GM12878 (cell line): ENCODE results near the gene INHBE. TPM values are rescaled to one million over a fixed set of nuclear protein-coding genes. Genes with fewer than 3 reads are reported as not detected.
A peak's percentile ranks its signal among the peaks of the same experiment; 100 is the strongest.

Experiments
- ATAC-seq: fragments of 200-7000 bp; cut with Tn5 transposase; 3 replicates; pipeline ENCODE4 v1.9.1; 2020; ENCODE audit warnings: mild to moderate bottlenecking, moderate library complexity
- BruUV-seq: library from RNA; stranded (reverse); fragments of 400-500 nt; replicated peaks from 2 replicates; lab custom pipeline; 2021; lab: Mats Ljungman, UMichigan
- CTCF ChIA-PET: fragments of 300-600 bp; sonication (Branson Sonifier 250); formaldehyde crosslinking; extraction: SDS; loops from one replicate; lab custom pipeline; 2021; ENCODE audit warnings: inconsistent platforms; lab: Yijun Ruan, JAX
- POLR2A ChIA-PET: fragments of 350-600 bp; formaldehyde crosslinking; extraction: SDS; loops from one replicate; lab custom pipeline; 2021; ENCODE audit warnings: inconsistent platforms; lab: Charles Lee
- RAD21 ChIA-PET: fragments of 300-600 bp; sonication (Branson Sonifier 250); formaldehyde crosslinking; loops from one replicate; lab custom pipeline; 2023; ENCODE audit warnings: antibody characterized with exemption; ENCODE audit not compliant: unreplicated experiment; lab: Charles Lee
- SMC1A ChIA-PET: fragments of 300-600 bp; sonication (Branson Sonifier 250); formaldehyde crosslinking; loops from one replicate; lab custom pipeline; 2023; ENCODE audit not compliant: unreplicated experiment, uncharacterized antibody; lab: Charles Lee
- DNase-seq: peaks from one replicate; pipeline ENCODE4 v3.0.0-alpha.2; 2011; ENCODE audit warnings: low read depth, low spot score
- FAIRE-seq: peaks from 3 replicates; lab custom pipeline; 2011; peaks lifted over from hg19 to GRCh38; lab: Jason Lieb, UNC
- H2AFZ ChIP-seq: 2 replicates; pipeline ENCODE4 v1.6.0; 2011; ENCODE audit warnings: low read depth, low read length, control low read depth; ENCODE audit not compliant: control insufficient read depth
- H3K27ac ChIP-seq: 2 replicates; pipeline ENCODE4 v1.5.1; 2011; ENCODE audit warnings: control low read depth; ENCODE audit not compliant: control insufficient read depth, insufficient read depth
- H3K27me3 ChIP-seq, 2 experiments: replicated peaks in 1 of 2; 2 replicates each; pipeline versions ENCODE4 v1.6.0 to v1.6.1; 2011; ENCODE audit warnings: low read length in 1 of 2; ENCODE audit not compliant: control insufficient read depth in 2 of 2, insufficient read depth in 2 of 2
- H3K36me3 ChIP-seq, 2 experiments: 2 replicates each; pipeline ENCODE4 v1.5.1; 2011; ENCODE audit warnings: low read length in 1 of 2; ENCODE audit not compliant: control insufficient read depth in 2 of 2, insufficient read depth in 2 of 2
- H3K4me1 ChIP-seq: 2 replicates; pipeline ENCODE4 v1.6.1; 2011; ENCODE audit warnings: mild to moderate bottlenecking, low read length, moderate library complexity, mixed read lengths; ENCODE audit not compliant: control insufficient read depth, insufficient read depth
- H3K4me2 ChIP-seq: 2 replicates; pipeline ENCODE4 v1.6.0; 2011; ENCODE audit warnings: control low read depth; ENCODE audit not compliant: control insufficient read depth, insufficient read depth
- H3K4me3 ChIP-seq: fragments of 200-600 bp; sonication (generic); 2 replicates; pipeline ENCODE4 v1.5.1; 2016
- H3K79me2 ChIP-seq: 2 replicates; pipeline ENCODE4 v1.6.0; 2011; ENCODE audit warnings: low read length; ENCODE audit not compliant: control insufficient read depth, insufficient read depth
- H3K9ac ChIP-seq: 2 replicates; pipeline ENCODE4 v1.8.0; 2011; ENCODE audit warnings: low read length, control low read depth, mixed read lengths; ENCODE audit not compliant: control insufficient read depth, insufficient read depth
- H3K9me3 ChIP-seq: replicated peaks from 3 replicates; pipeline ENCODE4 v1.5.1; 2011; ENCODE audit warnings: mild to moderate bottlenecking, low read length; ENCODE audit not compliant: control insufficient read depth, insufficient read depth
- H4K20me1 ChIP-seq: 2 replicates; pipeline ENCODE4 v1.6.0; 2011; ENCODE audit not compliant: control insufficient read depth, insufficient read depth
- ATF3 ChIP-seq: IDR thresholded peaks from 2 replicates; pipeline ENCODE4 v1.6.1; 2011; ENCODE audit warnings: low read depth, mild to moderate bottlenecking, low read length, moderate library complexity, borderline replicate concordance; ENCODE audit errors: extremely low read depth
- CHD4 ChIP-seq: fragments of 200-600 bp; sonication (generic); IDR thresholded peaks from 2 replicates; pipeline ENCODE4 v1.6.1; 2016; ENCODE audit warnings: mild to moderate bottlenecking
- WGBS: methylation state at CpG from one replicate; pipeline ENCODE4 v1.1.6; 2016; ENCODE audit warnings: low lambda C conversion rate; ENCODE audit not compliant: insufficient replicate concordance, insufficient coverage; ENCODE audit errors: missing lambda C conversion rate; 5-methylcytosine and 5-hydroxymethylcytosine counted together
- in situ Hi-C: fragments of 300-500 bp; cut with MboI; formaldehyde crosslinking; loops from 9 replicates; pipeline ENCODE4 v1.14.3; 2018; ENCODE audit warnings: mixed read lengths
- intact Hi-C: fragments of 100-400 bp; cut with micrococcal nuclease; formaldehyde crosslinking; loops from one replicate; pipeline ENCODE4 v1.14.2; 2022; ENCODE audit not compliant: unreplicated experiment
- polyA plus RNA-seq, 11 experiments: library from polyadenylated mRNA; depleted of rRNA in 4 of 11; unstranded in 6 of 11; stranded (reverse) in 5 of 11; fragments of >200 nt; fragmentation: Nextera tagmentation in 4 of 11; fragmentation: Illumina TruSeq in 1 of 11; extraction: Ambion mirVana in 4 of 11; extraction: Trizol in 1 of 11; gene quantifications; 1 replicate in 1 of 11; 2 replicates in 10 of 11; pipeline versions ENCODE4 v1.2.1 to v1.2.3, GENCODE V29; 2011 to 2016; ENCODE audit warnings: inconsistent platforms in 2 of 11, missing spikeins in 2 of 11, low read depth in 1 of 11
- total RNA-seq, 4 experiments: library from RNA; depleted of rRNA in 3 of 4; stranded (reverse); fragments of >200 nt in 3 of 4; fragmentation: Illumina TruSeq in 1 of 4; extraction: Trizol in 1 of 4; gene quantifications; 2 replicates each; pipeline versions ENCODE4 v1.2.1 to v1.2.3, GENCODE V29; 2013 to 2021

The INHBE gene
- total and polyA plus RNA-seq, 10 of the 15 experiments (the other 5 are each of a cell fraction or from before 2014, with no cell fraction given) = 0.09 to 2.5 (median 0.37) TPM

DNA sequence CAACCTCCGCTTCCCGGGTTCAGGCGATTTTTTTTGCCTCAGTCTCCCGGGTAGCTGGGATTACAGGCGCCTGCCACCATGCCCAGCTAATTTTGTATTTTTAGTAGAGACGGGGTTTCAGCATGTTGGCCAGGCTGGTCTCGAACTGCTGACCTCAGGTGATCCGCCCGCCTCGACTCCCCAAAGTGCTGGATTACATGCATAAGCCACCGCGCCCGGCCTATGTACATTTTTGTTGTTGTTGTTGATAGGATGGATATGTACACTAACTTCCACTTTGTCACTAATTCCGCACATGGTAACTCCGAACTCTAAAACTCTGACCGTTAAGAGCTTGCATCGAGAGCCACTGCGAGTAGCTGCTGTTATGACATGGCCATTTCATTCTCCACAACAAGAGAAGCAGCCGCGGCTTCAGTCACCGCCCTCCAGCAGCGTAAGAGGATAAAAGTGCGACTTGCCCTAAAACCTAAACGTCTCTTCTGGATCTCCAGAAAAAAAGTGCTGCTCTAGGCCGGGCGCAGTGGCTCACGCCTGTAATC is 32.0 kb downstream of the INHBE start:
- peak overlapping the region; percentile 54 for H3K4me2 ChIP-seq
- SMC1A ChIA-PET = interaction anchor here (2.0 kb wide), 1 partner anchor 29 kb away, joined by 8 read pairs; the partner anchor contains the start of gene GLI1
- CTCF ChIA-PET = interaction anchor here (0.5 to 2.7 kb wide), 6 partner anchors 10 to 205 kb away, joined by 3 to 13 read pairs (median 4); no protein-coding TSS in a partner anchor
- H3K4me3 ChIP-seq = peak overlapping the region; percentile 42
- POLR2A ChIA-PET = interaction anchor here (1.2 to 1.9 kb wide), 4 partner anchors 12 to 37 kb away, joined by 3 to 6 read pairs (median 4); no protein-coding TSS in a partner anchor
- H3K9me3 ChIP-seq = no peaks in the 10 kb centered on the region
- H3K79me2 ChIP-seq = peaks cover 17% of the 10 kb centered on the region
- peaks cover 6 to 13% of the 10 kb centered on the region in 2 experiments; a peak in 3 of 4 replicates for H3K36me3 ChIP-seq
- H4K20me1 ChIP-seq = no peaks in the 10 kb centered on the region
- TF ChIP-seq CHD4 = 0 out of 2 replicates have a peak, but pooled peaks have one; percentile 66
- TF ChIP-seq ATF3 = no peak
- peaks cover 6% of the 10 kb centered on the region for H3K4me1 ChIP-seq
- H3K27ac ChIP-seq = no peak overlapping the region
- no peak overlapping the region for H3K9ac ChIP-seq
- RAD21 ChIA-PET = interaction anchor here (1.2 kb wide), 1 partner anchor 11 kb away, joined by 3 read pairs; no protein-coding TSS in a partner anchor
- 88% methylated on average over 27 of the region's 27 CpGs for WGBS
- H2AFZ ChIP-seq = peak overlapping the region; percentile 49
- no peak for ATAC-seq
- BruUV-seq = no TSS peak
- in situ Hi-C loops = no loop called here
- intact Hi-C loops = no loop called here
- no peak for DNase-seq
- H3K27me3 ChIP-seq = no peaks in the 10 kb centered on the region
- FAIRE-seq = no peak
